Spinal cord (tissue), 10 donors: ENCODE results near the gene MIA2. TPM values are rescaled to one million over a fixed set of nuclear protein-coding genes. Genes with fewer than 3 reads are reported as not detected.
"Not testable (repeated sequence)": the region's sequence is repeated elsewhere in the genome, so short reads cannot be mapped to it uniquely, and the experiment has no call there.

ENCODE experiments used
- DNase-seq, 6 donors: peaks; one replicate each; pipeline versions ENCODE4 v3.0.0 to v3.0.0-alpha.2; 2013 to 2015; ENCODE audit warnings: low spot score in 6 of 6, low read depth in 4 of 6
- H3K27ac ChIP-seq: one replicate; pipeline ENCODE4 v1.5.1; 2013; ENCODE audit warnings: low read depth, low read length, control low read depth
- H3K27me3 ChIP-seq: one replicate; pipeline ENCODE4 v1.6.1; 2013; ENCODE audit warnings: low read length; ENCODE audit not compliant: control insufficient read depth, insufficient read depth
- H3K36me3 ChIP-seq: one replicate; pipeline ENCODE4 v1.6.1; 2013; ENCODE audit warnings: low read length; ENCODE audit not compliant: control insufficient read depth, insufficient read depth
- H3K4me1 ChIP-seq: one replicate; pipeline ENCODE4 v1.6.1; 2013; ENCODE audit warnings: low read length; ENCODE audit not compliant: control insufficient read depth, insufficient read depth
- H3K4me3 ChIP-seq: one replicate; pipeline ENCODE4 v1.5.1; 2013; ENCODE audit warnings: low read depth, low read length, control low read depth
- H3K9me3 ChIP-seq: one replicate; pipeline ENCODE4 v1.6.1; 2013; ENCODE audit warnings: low read length; ENCODE audit not compliant: control insufficient read depth, insufficient read depth
- whole genome bisulfite sequencing: methylation state at CpG from one replicate; pipeline ENCODE4 v1.1.5; 2013; ENCODE audit warnings: missing lambda C conversion rate; ENCODE audit not compliant: insufficient coverage; 5-methylcytosine and 5-hydroxymethylcytosine counted together
- polyA plus RNA-seq, 2 donors: library from polyadenylated mRNA; unstranded; fragments of 120-200 nt; gene quantifications; one replicate each; pipeline ENCODE4 v1.2.1, GENCODE V29; 2013; ENCODE audit not compliant: insufficient read length in 2 of 2
- total RNA-seq, 2 donors: library from RNA; depleted of rRNA in 1 of 2; stranded (reverse); fragments of 120-200 nt in 1 of 2; fragments of >200 nt in 1 of 2; gene quantifications; one replicate each; pipeline versions ENCODE4 v1.2.3 to v1.2.4, GENCODE V29; 2013 to 2014
- donor health status: healthy.

MIA2 gene
- total and polyA plus RNA-seq, 4 donors: 14.2 to 31.1 (median 24.4) TPM

DNA sequence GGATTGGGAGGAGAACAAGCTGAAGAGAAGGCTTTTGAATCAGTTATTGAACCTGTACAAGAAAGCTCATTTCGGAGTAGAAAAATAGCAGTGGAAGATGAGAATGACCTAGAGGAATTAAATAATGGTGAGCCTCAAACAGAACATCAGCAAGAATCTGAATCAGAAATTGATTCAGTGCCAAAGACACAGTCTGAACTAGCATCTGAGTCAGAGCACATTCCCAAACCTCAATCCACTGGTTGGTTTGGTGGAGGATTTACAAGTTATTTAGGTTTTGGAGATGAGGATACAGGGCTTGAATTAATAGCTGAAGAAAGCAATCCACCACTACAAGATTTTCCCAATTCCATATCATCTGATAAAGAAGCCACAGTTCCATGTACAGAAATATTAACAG, 13.5 kb downstream of the MIA2 start:
- H3K4me1 ChIP-seq: no peaks in the 10 kb centered on the region

DNA sequence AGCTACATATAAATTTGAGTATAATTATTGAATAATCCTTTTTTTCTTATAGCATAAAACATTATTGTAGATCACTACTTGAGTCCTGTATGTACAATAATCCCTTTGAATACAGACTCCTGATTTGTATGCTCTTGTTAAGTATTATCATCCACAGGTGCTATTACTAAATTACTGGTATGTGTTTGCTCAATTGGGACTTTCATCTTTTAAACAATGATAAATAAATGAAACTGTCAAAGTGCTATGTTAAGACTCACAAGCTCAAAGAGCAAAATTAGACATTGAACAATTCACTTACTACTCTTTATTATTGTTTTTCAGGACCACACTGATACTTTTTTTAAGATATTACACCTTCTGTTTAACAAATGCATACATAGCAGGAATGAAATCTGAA, 17.8 kb downstream of the MIA2 start:
- no peaks in the 10 kb centered on the region for H3K27me3 ChIP-seq
- DNase-seq: no peak
- no peak overlapping the region for H3K4me3 ChIP-seq
- no peaks in the 10 kb centered on the region for H3K9me3 ChIP-seq
- no peaks in the 10 kb centered on the region for H3K36me3 ChIP-seq
- H3K27ac ChIP-seq: no peak overlapping the region
- no peaks in the 10 kb centered on the region for H3K4me1 ChIP-seq

More for the DNA sequence above, 13.5 kb downstream of the MIA2 start:
- no peak overlapping the region for H3K27ac ChIP-seq
- DNase-seq: no peak
- no peak overlapping the region for H3K4me3 ChIP-seq
- H3K36me3 ChIP-seq: no peaks in the 10 kb centered on the region
- no peaks in the 10 kb centered on the region for H3K9me3 ChIP-seq
- no peaks in the 10 kb centered on the region for H3K27me3 ChIP-seq
- 100% methylated on average over 1 of the region's 1 CpG for WGBS

DNA sequence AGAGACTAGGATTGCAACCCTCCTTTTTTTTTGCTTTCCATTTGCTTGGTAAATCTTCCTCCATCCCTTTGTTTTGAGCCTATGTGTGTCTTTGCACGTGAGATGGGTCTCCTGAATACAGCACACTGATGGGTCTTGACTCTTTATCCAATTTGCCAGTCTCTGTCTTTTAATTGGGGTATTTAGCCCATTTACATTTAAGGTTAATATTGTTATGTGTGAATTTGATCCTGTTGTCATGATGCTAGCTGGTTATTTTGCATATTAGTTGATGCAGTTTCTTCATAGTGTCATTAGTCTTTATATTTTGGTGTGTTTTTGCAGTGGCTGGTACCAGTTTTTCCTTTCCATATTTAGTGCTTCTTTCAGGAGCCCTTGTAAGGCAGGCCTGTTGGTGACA, 23.7 kb downstream of the MIA2 start:
- not testable (repeated sequence) for H3K27me3 ChIP-seq, H3K9me3 ChIP-seq, H3K4me3 ChIP-seq, DNase-seq, H3K27ac ChIP-seq, H3K36me3 ChIP-seq, H3K4me1 ChIP-seq
- no CpG with 5 or more reads among the region's 1 CpG for WGBS

DNA sequence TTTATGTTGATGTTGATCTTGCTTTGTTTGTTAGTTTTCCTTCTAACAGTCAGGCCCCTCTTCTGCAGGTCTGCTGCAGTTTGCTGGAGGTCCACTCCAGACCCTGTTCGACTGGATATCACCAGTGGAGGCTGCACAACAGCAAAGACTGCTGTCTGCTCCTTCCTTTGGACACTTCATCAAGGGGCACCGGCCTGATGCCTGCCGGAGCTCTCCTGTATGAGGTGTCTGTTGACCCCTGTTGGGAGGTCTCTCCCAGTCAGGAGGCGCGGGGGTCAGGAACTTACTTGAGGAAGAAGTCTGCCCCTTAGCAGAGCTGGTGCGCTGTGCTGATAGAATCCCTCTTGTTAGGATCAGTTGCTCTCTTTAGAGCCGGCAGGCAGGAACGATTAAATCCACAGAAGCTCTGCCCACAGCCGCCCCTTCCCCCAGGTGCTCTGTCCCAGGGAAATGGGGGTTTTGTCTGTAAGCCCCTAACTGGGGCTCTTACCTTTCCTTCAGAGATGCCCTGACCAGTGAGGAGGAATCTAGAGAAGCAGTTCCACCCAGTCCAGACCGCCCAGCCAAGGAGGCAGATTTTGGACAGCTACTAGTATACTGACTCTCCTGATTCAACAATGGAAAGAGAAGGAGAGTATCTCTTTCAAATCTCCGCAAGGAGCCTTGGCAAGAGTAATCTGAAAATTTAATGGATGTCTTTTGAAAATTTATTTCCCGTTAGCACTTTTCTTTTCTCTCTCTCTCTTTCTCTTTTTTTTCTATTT, 25.2 kb downstream of the MIA2 start:
- 76% methylated on average over 9 of the region's 12 CpGs for WGBS
- Histone ChIP-seq H3K27me3 (no peaks in the 10 kb centered on the region), H3K27ac (no peak overlapping the region), H3K36me3 (no peaks in the 10 kb centered on the region), H3K9me3 (no peaks in the 10 kb centered on the region), H3K4me1 (no peaks in the 10 kb centered on the region), H3K4me3 (no peak overlapping the region)
- no peak for DNase-seq

DNA sequence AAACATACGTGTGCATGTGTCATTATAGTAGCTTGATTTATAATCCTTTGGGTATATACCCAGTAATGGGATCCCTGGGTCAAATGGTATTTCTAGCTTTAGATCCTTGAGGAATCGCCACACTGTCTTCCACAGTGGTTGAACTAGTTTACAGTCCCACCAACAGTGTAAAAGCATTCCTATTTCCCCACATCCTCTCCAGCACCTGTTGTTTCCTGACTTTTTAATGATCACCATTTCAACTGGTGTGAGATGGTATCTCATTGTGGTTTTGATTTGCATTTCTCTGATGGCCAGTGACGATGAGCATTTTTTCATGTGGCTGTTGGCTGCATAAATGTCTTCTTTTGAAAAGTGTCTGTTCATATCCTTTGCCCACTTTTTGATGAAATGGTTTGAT, 26.4 kb downstream of the MIA2 start:
- H3K4me1 ChIP-seq, H3K4me3 ChIP-seq, H3K27me3 ChIP-seq: not testable (repeated sequence)

DNA sequence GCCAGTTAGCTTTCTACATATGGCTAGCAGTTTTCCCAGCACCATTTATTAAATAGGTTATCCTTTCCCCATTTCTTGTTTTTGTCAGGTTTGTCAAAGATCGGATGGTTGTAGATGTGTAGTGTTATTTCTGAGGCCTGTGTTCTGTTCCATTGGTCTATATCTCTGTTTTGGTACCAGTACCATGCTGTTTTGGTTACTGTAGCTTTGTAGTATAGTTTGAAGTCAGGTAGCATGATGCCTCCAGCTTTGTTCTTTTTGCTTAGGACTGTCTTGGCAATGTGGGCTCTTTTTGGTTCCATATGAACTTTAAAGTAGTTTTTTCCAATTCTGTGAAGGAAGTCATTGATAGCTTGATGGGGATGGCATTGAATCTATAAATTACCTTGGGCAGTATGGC, 28.5 kb downstream of the MIA2 start:
- not testable (repeated sequence) for H3K27me3 ChIP-seq, H3K4me1 ChIP-seq, H3K4me3 ChIP-seq, H3K9me3 ChIP-seq, DNase-seq, H3K27ac ChIP-seq, H3K36me3 ChIP-seq
- no CpG with 5 or more reads among the region's 1 CpG for WGBS

More for the DNA sequence above, 26.4 kb downstream of the MIA2 start:
- not testable (repeated sequence) for DNase-seq, H3K27ac ChIP-seq, H3K9me3 ChIP-seq, H3K36me3 ChIP-seq
- WGBS: no CpG with 5 or more reads among the region's 3 CpGs

DNA sequence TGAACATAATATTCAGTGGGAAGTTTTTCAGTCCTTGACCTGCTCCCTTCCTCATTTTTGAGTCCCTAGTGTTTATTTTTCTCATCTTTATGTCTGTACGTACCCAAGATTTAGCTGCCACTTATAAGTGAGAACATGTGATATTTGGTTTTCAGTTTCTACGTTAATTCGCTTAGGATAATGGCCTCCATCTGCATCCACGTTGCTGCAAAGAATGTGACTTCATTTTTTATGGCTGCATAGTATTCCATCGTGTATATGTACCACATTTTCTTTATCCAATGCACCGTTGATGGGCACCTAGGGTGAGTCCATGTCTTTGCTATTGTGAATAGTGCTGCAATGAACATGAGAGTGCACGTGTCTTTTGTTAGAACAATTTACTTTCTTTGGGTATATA, 30.3 kb downstream of the MIA2 start:
- WGBS: no CpG with 5 or more reads among the region's 7 CpGs
- no peak overlapping the region for H3K4me3 ChIP-seq
- H3K27me3 ChIP-seq: no peaks in the 10 kb centered on the region
- no peak overlapping the region for H3K27ac ChIP-seq
- DNase-seq: no peak
- no peaks in the 10 kb centered on the region for H3K36me3 ChIP-seq
- no peaks in the 10 kb centered on the region for H3K9me3 ChIP-seq
- H3K4me1 ChIP-seq: peaks cover 5% of the 10 kb centered on the region

DNA sequence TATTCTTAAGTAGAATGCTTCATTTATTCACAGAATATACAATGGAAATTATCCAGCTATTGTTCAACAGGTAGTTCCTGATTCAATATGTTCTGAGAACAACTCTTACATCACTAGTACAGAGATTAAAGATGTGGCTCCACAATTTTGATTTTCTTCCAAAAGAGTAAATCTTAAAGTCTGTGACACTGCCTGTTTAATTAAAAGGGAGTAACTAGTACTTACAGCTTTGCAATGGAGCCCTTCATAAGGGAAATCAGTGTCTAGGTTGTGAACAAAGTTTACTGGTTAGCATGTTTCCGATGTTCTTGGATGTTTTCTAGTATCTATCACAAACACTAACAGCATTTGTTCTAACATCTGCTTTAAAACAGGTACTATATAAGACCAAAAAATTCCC, 30.8 kb downstream of the MIA2 start:
- no peak for DNase-seq
- WGBS: no CpG with 5 or more reads among the region's 1 CpG

DNA sequence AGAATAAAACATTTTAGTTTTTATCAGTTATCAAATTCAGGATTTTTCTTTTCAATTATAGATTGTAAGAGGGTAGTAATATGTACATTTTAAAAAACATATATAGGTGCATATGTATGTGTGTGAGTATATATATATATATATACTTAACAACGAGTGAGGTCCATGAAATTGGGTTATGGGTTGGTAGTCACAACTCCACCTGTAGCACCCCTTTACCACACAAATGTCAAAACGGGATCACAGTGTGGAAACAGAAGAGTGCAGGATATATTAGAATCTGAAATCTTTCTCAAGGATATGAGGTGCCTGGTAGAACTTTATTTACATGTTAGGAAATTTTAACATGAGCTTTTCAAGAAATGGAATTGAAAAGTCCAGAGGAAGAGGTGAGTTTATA, 31.3 kb downstream of the MIA2 start:
- DNase-seq: peak in 2 of 6 donors; percentile 41 to 55
- no peak overlapping the region for H3K27ac ChIP-seq
- no peaks in the 10 kb centered on the region for H3K27me3 ChIP-seq
- peak overlapping the region; percentile 87 for H3K4me3 ChIP-seq
- no CpG with 5 or more reads among the region's 2 CpGs for WGBS
- H3K9me3 ChIP-seq: no peaks in the 10 kb centered on the region
- no peaks in the 10 kb centered on the region for H3K36me3 ChIP-seq
- peaks cover 8% of the 10 kb centered on the region for H3K4me1 ChIP-seq

More for the DNA sequence above, 30.8 kb downstream of the MIA2 start:
- Histone ChIP-seq H3K4me1 (peaks cover 7% of the 10 kb centered on the region), H3K4me3 (no peak overlapping the region), H3K36me3 (no peaks in the 10 kb centered on the region), H3K27ac (no peak overlapping the region), H3K9me3 (no peaks in the 10 kb centered on the region), H3K27me3 (no peaks in the 10 kb centered on the region)

DNA sequence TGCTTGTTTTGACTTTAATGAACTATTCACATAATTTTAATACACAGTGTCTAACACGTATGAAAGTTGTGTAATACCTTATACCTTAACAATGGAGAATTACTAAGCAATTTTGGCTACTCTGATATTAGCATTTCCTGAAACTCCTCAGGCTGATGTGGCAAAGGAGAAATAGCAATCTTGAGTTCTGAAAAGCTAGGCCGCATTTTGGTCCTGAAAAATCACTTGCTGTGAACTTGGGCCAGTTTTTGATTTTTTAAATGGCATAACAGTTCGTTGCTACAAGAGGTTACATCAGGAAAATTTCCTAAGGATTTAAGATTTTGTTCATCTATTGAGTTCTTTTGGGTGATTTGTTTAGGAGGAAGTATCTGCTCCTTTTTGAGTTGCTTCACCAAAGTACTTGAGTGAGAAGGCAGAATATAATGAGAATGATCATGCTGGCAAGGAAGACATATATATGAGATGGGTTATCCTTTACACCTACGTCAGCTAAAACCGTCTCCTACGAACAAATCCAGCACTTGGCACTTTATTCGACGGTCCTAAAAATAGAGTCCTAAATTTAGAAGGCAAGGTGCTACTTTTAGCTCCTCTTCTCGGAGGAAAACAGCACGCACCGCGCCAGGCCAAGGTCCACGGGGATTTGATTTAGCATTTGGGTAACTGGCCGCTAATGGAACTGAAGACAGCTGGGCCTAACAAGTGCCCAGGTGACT, 32.2 kb downstream of the MIA2 start:
- DNase-seq: peak in 1 of 6 donors; percentile 57
- 20% methylated on average over 10 of the region's 14 CpGs for WGBS

More for the DNA sequence above, 32.2 kb downstream of the MIA2 start:
- no peaks in the 10 kb centered on the region for H3K27me3 ChIP-seq
- H3K9me3 ChIP-seq: no peaks in the 10 kb centered on the region
- H3K36me3 ChIP-seq: no peaks in the 10 kb centered on the region
- H3K4me1 ChIP-seq: peaks cover 8% of the 10 kb centered on the region
- H3K27ac ChIP-seq: peak overlapping the region; percentile 100
- peak overlapping the region; percentile 87 for H3K4me3 ChIP-seq
